HEK293 (cell line): ENCODE measurements around the gene LEMD1.

Experiments
- CTCF ChIA-PET: fragments of 350-600 bp; formaldehyde crosslinking; extraction: SDS; loops from one replicate; lab custom pipeline; 2021; ENCODE audit warnings: antibody characterized with exemption; lab: Yijun Ruan, JAX
- POLR2A ChIA-PET: fragments of 300-600 bp; formaldehyde crosslinking; extraction: SDS; loops from one replicate; lab custom pipeline; 2020; ENCODE audit warnings: antibody characterized with exemption, inconsistent platforms; lab: Yijun Ruan, JAX
- H3K27ac ChIP-seq: fragments of 200-500 bp; sonication (Bioruptor generic); 2 replicates; pipeline ENCODE4 v1.5.1; 2014; ENCODE audit warnings: low read depth, low read length, control low read depth, inconsistent platforms; ENCODE audit errors: extremely low read depth
- H3K36me3 ChIP-seq, 2 experiments: fragments of 200-500 bp in 1 of 2; sonication (Bioruptor generic) in 1 of 2; 1 replicate in 1 of 2; 2 replicates in 1 of 2; pipeline ENCODE4 v1.5.1; 2014 to 2017; ENCODE audit warnings: inconsistent platforms in 2 of 2, low read length in 2 of 2; ENCODE audit not compliant: control insufficient read depth in 2 of 2, insufficient read depth in 1 of 2
- H3K4me1 ChIP-seq: fragments of 200-500 bp; sonication (Bioruptor generic); 2 replicates; pipeline ENCODE4 v1.5.1; 2014; ENCODE audit warnings: mild to moderate bottlenecking, low read length, inconsistent platforms; ENCODE audit not compliant: control insufficient read depth, insufficient read depth
- H3K4me3 ChIP-seq: 2 replicates; pipeline ENCODE4 v1.5.1; 2011; ENCODE audit warnings: low read depth, mild to moderate bottlenecking, control low read depth, low read length, moderate library complexity
- H3K9me3 ChIP-seq: fragments of 200-500 bp; sonication (Bioruptor generic); 2 replicates; pipeline ENCODE4 v1.5.1; 2014; ENCODE audit warnings: low read depth, low read length, inconsistent platforms; ENCODE audit not compliant: control insufficient read depth, insufficient read depth
- KLF10 ChIP-seq: fragments of 450-650 bp; IDR thresholded peaks from 2 replicates; pipeline ENCODE4 v1.5.1; 2018; ENCODE audit warnings: missing biosample characterization, mild to moderate bottlenecking, missing genetic modification characterization
- MYNN ChIP-seq: fragments of 450-650 bp; formaldehyde crosslinking; IDR thresholded peaks from 2 replicates; pipeline ENCODE4 v1.5.1; 2016; ENCODE audit warnings: missing biosample characterization, missing genetic modification characterization, borderline replicate concordance
- SCRT2 ChIP-seq: fragments of 450-650 bp; formaldehyde crosslinking; IDR thresholded peaks from 2 replicates; pipeline ENCODE4 v1.5.1; 2016; ENCODE audit warnings: missing biosample characterization, missing genetic modification characterization
- SETDB1 ChIP-seq: IDR thresholded peaks from one replicate; pipeline ENCODE4 v1.6.1; 2017; ENCODE audit warnings: mild to moderate bottlenecking, low read length, moderate library complexity, mixed read lengths; ENCODE audit not compliant: insufficient read length
- ZFHX2 ChIP-seq: fragments of 450-650 bp; formaldehyde crosslinking; conservative IDR thresholded peaks from 2 replicates; pipeline ENCODE4 v1.5.1; 2016; ENCODE audit warnings: missing biosample characterization, missing genetic modification characterization
- ZIC2 ChIP-seq: fragments of 450-650 bp; formaldehyde crosslinking; IDR thresholded peaks from 2 replicates; pipeline ENCODE4 v1.5.1; 2016; ENCODE audit warnings: missing biosample characterization, missing genetic modification characterization
- ZNF133 ChIP-seq: fragments of 450-650 bp; formaldehyde crosslinking; IDR thresholded peaks from 2 replicates; pipeline ENCODE4 v1.5.1; 2016; ENCODE audit warnings: missing biosample characterization, missing genetic modification characterization
- ZNF140 ChIP-seq: fragments of 450-650 bp; formaldehyde crosslinking; IDR thresholded peaks from 2 replicates; pipeline ENCODE4 v1.5.1; 2016; ENCODE audit warnings: missing biosample characterization, missing genetic modification characterization
- ZNF19 ChIP-seq: fragments of 450-650 bp; formaldehyde crosslinking; IDR thresholded peaks from 2 replicates; pipeline ENCODE4; 2016; ENCODE audit warnings: missing biosample characterization, missing genetic modification characterization, low read depth
- ZNF274 ChIP-seq, 2 experiments: fragments of 200-500 bp in 1 of 2; fragments of 450-650 bp in 1 of 2; sonication (Bioruptor generic) in 1 of 2; formaldehyde crosslinking in 1 of 2; IDR thresholded peaks; 2 replicates each; pipeline versions ENCODE4 v1.5.1 to v1.6.1; 2014 to 2016; ENCODE audit warnings: borderline replicate concordance in 1 of 2, inconsistent platforms in 1 of 2, low read length in 1 of 2, missing biosample characterization in 1 of 2, missing genetic modification characterization in 1 of 2
- ZNF335 ChIP-seq: fragments of 450-650 bp; formaldehyde crosslinking; conservative IDR thresholded peaks from 2 replicates; pipeline ENCODE4 v1.5.1; 2016; ENCODE audit warnings: missing biosample characterization, missing genetic modification characterization
- ZNF394 ChIP-seq: fragments of 450-650 bp; formaldehyde crosslinking; IDR thresholded peaks from 2 replicates; pipeline ENCODE4 v1.5.1; 2016; ENCODE audit warnings: missing biosample characterization, missing genetic modification characterization, mild to moderate bottlenecking, moderate library complexity, borderline replicate concordance
- ZNF48 ChIP-seq: fragments of 450-650 bp; formaldehyde crosslinking; IDR thresholded peaks from 2 replicates; pipeline ENCODE4 v1.5.1; 2016; ENCODE audit warnings: missing biosample characterization, missing genetic modification characterization
- ZNF529 ChIP-seq: fragments of 450-650 bp; formaldehyde crosslinking; IDR thresholded peaks from 2 replicates; pipeline ENCODE4 v1.5.1; 2017; ENCODE audit warnings: missing genetic modification characterization, missing biosample characterization; ENCODE audit not compliant: insufficient replicate concordance
- ZNF544 ChIP-seq: fragments of 450-650 bp; formaldehyde crosslinking; IDR thresholded peaks from 2 replicates; pipeline ENCODE4 v1.5.0; 2017; ENCODE audit warnings: missing biosample characterization, missing genetic modification characterization
- ZNF792 ChIP-seq: fragments of 450-650 bp; formaldehyde crosslinking; IDR thresholded peaks from 2 replicates; pipeline ENCODE4 v1.5.1; 2016; ENCODE audit warnings: missing biosample characterization, missing genetic modification characterization
- TF ChIP-seq, protein P1 (sequence below): fragments of 450-650 bp; formaldehyde crosslinking; IDR thresholded peaks from 2 replicates; pipeline ENCODE4 v1.5.1; 2016; ENCODE audit warnings: missing biosample characterization, missing genetic modification characterization
- TF ChIP-seq, protein P2 (sequence below): fragments of 450-650 bp; formaldehyde crosslinking; IDR thresholded peaks from 2 replicates; pipeline ENCODE4 v1.5.1; 2016; ENCODE audit warnings: missing biosample characterization, missing genetic modification characterization
- TF ChIP-seq, protein P3 (sequence below): fragments of 450-650 bp; formaldehyde crosslinking; optimal IDR thresholded peaks from 2 replicates; pipeline ENCODE3; 2016; ENCODE audit warnings: missing biosample characterization, mild to moderate bottlenecking, missing genetic modification characterization
- TF ChIP-seq, protein P4 (sequence below): fragments of 450-650 bp; formaldehyde crosslinking; IDR thresholded peaks from 2 replicates; pipeline ENCODE4 v1.5.1; 2017; ENCODE audit warnings: missing biosample characterization, missing genetic modification characterization
- TF ChIP-seq, protein P5 (sequence below): fragments of 450-650 bp; formaldehyde crosslinking; IDR thresholded peaks from 2 replicates; pipeline ENCODE4 v1.5.0; 2017; ENCODE audit warnings: missing biosample characterization, missing genetic modification characterization, borderline replicate concordance
- TF ChIP-seq, protein P6 (sequence below): fragments of 450-650 bp; formaldehyde crosslinking; IDR thresholded peaks from 2 replicates; pipeline ENCODE4 v1.5.1; 2016; ENCODE audit warnings: missing biosample characterization, missing genetic modification characterization

Gene LEMD1

DNA sequence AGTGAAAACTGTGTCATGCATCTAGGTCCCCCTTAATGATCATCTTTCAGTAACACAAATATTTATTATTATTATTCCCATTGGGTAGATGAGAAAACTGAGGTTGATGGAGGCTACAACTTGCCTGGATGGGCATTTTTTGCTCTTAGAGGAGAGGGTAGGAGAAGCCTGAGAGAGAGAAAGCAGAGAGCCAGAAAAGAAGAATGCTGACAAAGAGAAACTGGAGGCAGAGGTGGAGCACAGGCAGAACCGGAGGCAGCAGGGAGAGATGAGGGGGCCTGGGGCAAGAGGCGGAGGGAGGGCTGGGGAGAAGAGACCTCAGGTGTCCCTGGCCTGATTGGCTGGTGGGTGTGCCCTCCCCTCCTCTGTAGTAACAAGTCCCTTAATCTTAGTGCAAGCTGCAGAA, 29.9 kb upstream of the LEMD1 start (continued):
- TF ChIP-seq, protein P1, sequence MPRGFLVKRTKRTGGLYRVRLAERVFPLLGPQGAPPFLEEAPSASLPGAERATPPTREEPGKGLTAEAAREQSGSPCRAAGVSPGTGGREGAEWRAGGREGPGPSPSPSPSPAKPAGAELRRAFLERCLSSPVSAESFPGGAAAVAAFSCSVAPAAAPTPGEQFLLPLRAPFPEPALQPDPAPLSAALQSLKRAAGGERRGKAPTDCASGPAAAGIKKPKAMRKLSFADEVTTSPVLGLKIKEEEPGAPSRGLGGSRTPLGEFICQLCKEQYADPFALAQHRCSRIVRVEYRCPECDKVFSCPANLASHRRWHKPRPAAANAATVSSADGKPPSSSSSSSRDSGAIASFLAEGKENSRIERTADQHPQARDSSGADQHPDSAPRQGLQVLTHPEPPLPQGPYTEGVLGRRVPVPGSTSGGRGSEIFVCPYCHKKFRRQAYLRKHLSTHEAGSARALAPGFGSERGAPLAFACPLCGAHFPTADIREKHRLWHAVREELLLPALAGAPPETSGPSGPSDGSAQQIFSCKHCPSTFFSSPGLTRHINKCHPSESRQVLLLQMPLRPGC (tag by site-specific recombination) = no peak
- TF ChIP-seq ZNF335 (tag by site-specific recombination) (peak; percentile 36; the same call in 1 of the 2 replicates), ZNF19 (tag by site-specific recombination) (no peak), ZNF133 (no peak)
- TF ChIP-seq, protein P2, sequence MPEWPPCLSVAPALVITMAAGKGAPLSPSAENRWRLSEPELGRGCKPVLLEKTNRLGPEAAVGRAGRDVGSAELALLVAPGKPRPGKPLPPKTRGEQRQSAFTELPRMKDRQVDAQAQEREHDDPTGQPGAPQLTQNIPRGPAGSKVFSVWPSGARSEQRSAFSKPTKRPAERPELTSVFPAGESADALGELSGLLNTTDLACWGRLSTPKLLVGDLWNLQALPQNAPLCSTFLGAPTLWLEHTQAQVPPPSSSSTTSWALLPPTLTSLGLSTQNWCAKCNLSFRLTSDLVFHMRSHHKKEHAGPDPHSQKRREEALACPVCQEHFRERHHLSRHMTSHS (tag by site-specific recombination) = no peak

DNA sequence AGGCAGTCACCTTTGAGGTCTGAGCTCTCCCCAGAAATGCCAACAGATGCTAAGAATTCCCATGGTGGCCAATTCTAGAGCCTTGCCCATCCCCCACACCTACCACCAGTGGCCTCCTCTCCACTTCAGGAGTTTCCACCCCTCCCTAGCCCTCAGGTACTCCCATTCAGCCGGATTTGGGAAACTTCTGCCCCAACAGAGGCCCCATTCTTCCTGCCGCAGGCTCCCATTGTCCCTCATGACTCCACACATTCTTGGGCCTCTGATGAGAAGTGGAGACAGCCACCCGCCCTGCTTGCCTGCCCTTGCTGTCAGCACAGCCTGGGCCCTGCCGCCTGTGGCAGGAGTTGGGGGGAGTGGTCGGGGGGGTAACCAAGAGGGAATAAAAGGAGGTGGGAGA, 29.3 kb upstream of the LEMD1 start:
- POLR2A ChIA-PET = interaction anchor here (0.6 kb wide), 1 partner anchor 76 kb away, joined by 7 read pairs; no protein-coding TSS in a partner anchor
- Histone ChIP-seq H3K9me3 (no peaks in the 10 kb centered on the region), H3K27ac (no peak overlapping the region), H3K4me1 (no peaks in the 10 kb centered on the region; the same call in 1 of the 2 replicates), H3K4me3 (no peak overlapping the region), H3K36me3 (no peaks in the 10 kb centered on the region)
- TF ChIP-seq ZNF140 (tag by site-specific recombination) (no peak), ZNF394 (no peak)
- TF ChIP-seq, protein P3, sequence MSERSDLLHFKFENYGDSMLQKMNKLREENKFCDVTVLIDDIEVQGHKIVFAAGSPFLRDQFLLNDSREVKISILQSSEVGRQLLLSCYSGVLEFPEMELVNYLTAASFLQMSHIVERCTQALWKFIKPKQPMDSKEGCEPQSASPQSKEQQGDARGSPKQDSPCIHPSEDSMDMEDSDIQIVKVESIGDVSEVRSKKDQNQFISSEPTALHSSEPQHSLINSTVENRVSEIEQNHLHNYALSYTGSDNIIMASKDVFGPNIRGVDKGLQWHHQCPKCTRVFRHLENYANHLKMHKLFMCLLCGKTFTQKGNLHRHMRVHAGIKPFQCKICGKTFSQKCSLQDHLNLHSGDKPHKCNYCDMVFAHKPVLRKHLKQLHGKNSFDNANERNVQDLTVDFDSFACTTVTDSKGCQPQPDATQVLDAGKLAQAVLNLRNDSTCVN (tag by site-specific recombination) = no peak
- CTCF ChIA-PET = interaction anchor here (1.6 kb wide), 1 partner anchor 12 kb away, joined by 4 read pairs; no protein-coding TSS in a partner anchor

DNA sequence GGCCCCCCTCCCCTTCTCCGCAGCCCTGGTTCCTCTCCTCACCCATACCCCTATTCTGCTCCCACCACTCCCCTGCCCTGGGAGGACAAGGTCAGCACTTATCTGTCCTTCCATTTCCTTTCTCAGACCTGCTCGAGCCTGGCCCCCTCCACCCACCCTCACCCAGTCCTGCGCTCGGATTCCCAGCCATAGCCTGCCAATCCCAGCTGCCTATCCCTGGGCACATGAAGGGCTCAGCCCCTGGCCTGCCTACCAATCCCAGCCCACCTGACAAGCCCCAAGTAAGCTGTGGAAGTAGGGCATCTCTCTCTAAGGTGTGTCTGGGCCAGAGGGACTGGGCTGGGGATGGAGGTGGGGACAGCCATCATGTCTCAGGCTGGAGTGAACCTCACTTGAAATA, 28.6 kb upstream of the LEMD1 start:
- Histone ChIP-seq H3K36me3 (no peaks in the 10 kb centered on the region), H3K27ac (no peak overlapping the region), H3K4me3 (no peak overlapping the region), H3K4me1 (no peaks in the 10 kb centered on the region; the same call in 1 of the 2 replicates), H3K9me3 (no peaks in the 10 kb centered on the region)
- POLR2A ChIA-PET = interaction anchor here (1.8 kb wide), 1 partner anchor 10 kb away, joined by 10 read pairs; no protein-coding TSS in a partner anchor
- CTCF ChIA-PET = interaction anchor here (0.6 to 1.6 kb wide), 5 partner anchors 10 to 475 kb away, joined by 3 to 4 read pairs (median 4); no protein-coding TSS in a partner anchor
- TF ChIP-seq ZNF529 (tag by site-specific recombination) (no peak), KLF10 (tag by site-specific recombination) (no peak), SETDB1 (no peak), MYNN (tag by site-specific recombination) (no peak), ZNF544 (tag by site-specific recombination) (no peak), ZNF48 (no peak), ZFHX2 (tag by site-specific recombination) (peak; percentile 54), ZNF792 (tag by site-specific recombination) (no peak), ZNF274 (IDR thresholded peaks at IDR 0.05; ENCODE audit: low read length) (no peak), ZNF274 (tag by site-specific recombination; IDR thresholded peaks at IDR 0.05; ENCODE audit: borderline replicate concordance) (no peak), SCRT2 (tag by site-specific recombination) (no peak), ZIC2 (peak; percentile 37)
- TF ChIP-seq, protein P4, sequence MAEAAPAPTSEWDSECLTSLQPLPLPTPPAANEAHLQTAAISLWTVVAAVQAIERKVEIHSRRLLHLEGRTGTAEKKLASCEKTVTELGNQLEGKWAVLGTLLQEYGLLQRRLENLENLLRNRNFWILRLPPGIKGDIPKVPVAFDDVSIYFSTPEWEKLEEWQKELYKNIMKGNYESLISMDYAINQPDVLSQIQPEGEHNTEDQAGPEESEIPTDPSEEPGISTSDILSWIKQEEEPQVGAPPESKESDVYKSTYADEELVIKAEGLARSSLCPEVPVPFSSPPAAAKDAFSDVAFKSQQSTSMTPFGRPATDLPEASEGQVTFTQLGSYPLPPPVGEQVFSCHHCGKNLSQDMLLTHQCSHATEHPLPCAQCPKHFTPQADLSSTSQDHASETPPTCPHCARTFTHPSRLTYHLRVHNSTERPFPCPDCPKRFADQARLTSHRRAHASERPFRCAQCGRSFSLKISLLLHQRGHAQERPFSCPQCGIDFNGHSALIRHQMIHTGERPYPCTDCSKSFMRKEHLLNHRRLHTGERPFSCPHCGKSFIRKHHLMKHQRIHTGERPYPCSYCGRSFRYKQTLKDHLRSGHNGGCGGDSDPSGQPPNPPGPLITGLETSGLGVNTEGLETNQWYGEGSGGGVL (tag by site-specific recombination) = peak; percentile 59; the same call in 1 of the 2 replicates
- TF ChIP-seq, protein P5, sequence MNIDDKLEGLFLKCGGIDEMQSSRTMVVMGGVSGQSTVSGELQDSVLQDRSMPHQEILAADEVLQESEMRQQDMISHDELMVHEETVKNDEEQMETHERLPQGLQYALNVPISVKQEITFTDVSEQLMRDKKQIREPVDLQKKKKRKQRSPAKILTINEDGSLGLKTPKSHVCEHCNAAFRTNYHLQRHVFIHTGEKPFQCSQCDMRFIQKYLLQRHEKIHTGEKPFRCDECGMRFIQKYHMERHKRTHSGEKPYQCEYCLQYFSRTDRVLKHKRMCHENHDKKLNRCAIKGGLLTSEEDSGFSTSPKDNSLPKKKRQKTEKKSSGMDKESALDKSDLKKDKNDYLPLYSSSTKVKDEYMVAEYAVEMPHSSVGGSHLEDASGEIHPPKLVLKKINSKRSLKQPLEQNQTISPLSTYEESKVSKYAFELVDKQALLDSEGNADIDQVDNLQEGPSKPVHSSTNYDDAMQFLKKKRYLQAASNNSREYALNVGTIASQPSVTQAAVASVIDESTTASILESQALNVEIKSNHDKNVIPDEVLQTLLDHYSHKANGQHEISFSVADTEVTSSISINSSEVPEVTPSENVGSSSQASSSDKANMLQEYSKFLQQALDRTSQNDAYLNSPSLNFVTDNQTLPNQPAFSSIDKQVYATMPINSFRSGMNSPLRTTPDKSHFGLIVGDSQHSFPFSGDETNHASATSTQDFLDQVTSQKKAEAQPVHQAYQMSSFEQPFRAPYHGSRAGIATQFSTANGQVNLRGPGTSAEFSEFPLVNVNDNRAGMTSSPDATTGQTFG (tag by site-specific recombination) = no peak
- TF ChIP-seq, protein P6, sequence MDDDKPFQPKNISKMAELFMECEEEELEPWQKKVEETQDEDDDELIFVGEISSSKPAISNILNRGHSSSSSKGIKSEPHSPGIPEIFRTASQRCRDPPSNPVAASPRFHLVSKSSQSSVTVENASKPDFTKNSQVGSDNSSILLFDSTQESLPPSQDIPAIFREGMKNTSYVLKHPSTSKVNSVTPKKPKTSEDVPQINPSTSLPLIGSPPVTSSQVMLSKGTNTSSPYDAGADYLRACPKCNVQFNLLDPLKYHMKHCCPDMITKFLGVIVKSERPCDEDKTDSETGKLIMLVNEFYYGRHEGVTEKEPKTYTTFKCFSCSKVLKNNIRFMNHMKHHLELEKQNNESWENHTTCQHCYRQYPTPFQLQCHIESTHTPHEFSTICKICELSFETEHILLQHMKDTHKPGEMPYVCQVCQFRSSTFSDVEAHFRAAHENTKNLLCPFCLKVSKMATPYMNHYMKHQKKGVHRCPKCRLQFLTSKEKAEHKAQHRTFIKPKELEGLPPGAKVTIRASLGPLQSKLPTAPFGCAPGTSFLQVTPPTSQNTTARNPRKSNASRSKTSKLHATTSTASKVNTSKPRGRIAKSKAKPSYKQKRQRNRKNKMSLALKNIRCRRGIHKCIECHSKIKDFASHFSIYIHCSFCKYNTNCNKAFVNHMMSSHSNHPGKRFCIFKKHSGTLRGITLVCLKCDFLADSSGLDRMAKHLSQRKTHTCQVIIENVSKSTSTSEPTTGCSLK = no peak
